ENCODE results near the gene RBM33. TPM values are rescaled to one million over a fixed set of nuclear protein-coding genes. Genes with fewer than 3 reads are reported as not detected.

The RBM33 gene
- total and polyA plus RNA-seq, 10 of the 15 experiments (the other 5 are each of a cell fraction or from before 2014, with no cell fraction given), result 4.7 to 67.2 (median 24.3) TPM

GRCh38 chr7:155643804-155644177 lies 670 bp upstream of the RBM33 start:
- TF ChIP-seq, protein P1, sequence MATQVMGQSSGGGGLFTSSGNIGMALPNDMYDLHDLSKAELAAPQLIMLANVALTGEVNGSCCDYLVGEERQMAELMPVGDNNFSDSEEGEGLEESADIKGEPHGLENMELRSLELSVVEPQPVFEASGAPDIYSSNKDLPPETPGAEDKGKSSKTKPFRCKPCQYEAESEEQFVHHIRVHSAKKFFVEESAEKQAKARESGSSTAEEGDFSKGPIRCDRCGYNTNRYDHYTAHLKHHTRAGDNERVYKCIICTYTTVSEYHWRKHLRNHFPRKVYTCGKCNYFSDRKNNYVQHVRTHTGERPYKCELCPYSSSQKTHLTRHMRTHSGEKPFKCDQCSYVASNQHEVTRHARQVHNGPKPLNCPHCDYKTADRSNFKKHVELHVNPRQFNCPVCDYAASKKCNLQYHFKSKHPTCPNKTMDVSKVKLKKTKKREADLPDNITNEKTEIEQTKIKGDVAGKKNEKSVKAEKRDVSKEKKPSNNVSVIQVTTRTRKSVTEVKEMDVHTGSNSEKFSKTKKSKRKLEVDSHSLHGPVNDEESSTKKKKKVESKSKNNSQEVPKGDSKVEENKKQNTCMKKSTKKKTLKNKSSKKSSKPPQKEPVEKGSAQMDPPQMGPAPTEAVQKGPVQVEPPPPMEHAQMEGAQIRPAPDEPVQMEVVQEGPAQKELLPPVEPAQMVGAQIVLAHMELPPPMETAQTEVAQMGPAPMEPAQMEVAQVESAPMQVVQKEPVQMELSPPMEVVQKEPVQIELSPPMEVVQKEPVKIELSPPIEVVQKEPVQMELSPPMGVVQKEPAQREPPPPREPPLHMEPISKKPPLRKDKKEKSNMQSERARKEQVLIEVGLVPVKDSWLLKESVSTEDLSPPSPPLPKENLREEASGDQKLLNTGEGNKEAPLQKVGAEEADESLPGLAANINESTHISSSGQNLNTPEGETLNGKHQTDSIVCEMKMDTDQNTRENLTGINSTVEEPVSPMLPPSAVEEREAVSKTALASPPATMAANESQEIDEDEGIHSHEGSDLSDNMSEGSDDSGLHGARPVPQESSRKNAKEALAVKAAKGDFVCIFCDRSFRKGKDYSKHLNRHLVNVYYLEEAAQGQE (IDR thresholded peaks at IDR 0.05; ENCODE audit: low read depth, low read length), result no peak
- TF ChIP-seq RELA (IDR thresholded peaks at IDR 0.05; ENCODE audit: borderline replicate concordance, partially characterized antibody) (no peak), RFX5 (IDR thresholded peaks at IDR 0.05; ENCODE audit: low read depth, low read length) (no peak), RB1 (IDR thresholded peaks at IDR 0.05; ENCODE audit: borderline replicate concordance) (peak; percentile 24; the same call in 1 of the 2 replicates), BCL11A (IDR thresholded peaks at IDR 0.05; ENCODE audit: low read depth, low read length) (0 out of 2 replicates have a peak, but pooled peaks have one; percentile 2), IKZF1 (conservative IDR thresholded peaks at IDR 0.05) (no peak)
- TF ChIP-seq, protein P2, sequence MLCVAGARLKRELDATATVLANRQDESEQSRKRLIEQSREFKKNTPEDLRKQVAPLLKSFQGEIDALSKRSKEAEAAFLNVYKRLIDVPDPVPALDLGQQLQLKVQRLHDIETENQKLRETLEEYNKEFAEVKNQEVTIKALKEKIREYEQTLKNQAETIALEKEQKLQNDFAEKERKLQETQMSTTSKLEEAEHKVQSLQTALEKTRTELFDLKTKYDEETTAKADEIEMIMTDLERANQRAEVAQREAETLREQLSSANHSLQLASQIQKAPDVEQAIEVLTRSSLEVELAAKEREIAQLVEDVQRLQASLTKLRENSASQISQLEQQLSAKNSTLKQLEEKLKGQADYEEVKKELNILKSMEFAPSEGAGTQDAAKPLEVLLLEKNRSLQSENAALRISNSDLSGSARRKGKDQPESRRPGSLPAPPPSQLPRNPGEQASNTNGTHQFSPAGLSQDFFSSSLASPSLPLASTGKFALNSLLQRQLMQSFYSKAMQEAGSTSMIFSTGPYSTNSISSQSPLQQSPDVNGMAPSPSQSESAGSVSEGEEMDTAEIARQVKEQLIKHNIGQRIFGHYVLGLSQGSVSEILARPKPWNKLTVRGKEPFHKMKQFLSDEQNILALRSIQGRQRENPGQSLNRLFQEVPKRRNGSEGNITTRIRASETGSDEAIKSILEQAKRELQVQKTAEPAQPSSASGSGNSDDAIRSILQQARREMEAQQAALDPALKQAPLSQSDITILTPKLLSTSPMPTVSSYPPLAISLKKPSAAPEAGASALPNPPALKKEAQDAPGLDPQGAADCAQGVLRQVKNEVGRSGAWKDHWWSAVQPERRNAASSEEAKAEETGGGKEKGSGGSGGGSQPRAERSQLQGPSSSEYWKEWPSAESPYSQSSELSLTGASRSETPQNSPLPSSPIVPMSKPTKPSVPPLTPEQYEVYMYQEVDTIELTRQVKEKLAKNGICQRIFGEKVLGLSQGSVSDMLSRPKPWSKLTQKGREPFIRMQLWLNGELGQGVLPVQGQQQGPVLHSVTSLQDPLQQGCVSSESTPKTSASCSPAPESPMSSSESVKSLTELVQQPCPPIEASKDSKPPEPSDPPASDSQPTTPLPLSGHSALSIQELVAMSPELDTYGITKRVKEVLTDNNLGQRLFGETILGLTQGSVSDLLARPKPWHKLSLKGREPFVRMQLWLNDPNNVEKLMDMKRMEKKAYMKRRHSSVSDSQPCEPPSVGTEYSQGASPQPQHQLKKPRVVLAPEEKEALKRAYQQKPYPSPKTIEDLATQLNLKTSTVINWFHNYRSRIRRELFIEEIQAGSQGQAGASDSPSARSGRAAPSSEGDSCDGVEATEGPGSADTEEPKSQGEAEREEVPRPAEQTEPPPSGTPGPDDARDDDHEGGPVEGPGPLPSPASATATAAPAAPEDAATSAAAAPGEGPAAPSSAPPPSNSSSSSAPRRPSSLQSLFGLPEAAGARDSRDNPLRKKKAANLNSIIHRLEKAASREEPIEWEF (IDR thresholded peaks at IDR 0.05; ENCODE audit: insufficient replicate concordance, low read depth, low read length), result no peak
- ATAC-seq (peak; percentile 48), FAIRE-seq (no peak), DNase-seq (ENCODE audit: low read depth, low spot score) (no peak)
- ChIA-PET CTCF (interaction anchor here (0.7 to 1.2 kb wide), 3 partner anchors 57 to 124 kb away, joined by 3 to 4 read pairs (median 3); no protein-coding TSS in a partner anchor), RAD21 (ENCODE audit: unreplicated experiment) (interaction anchor here (1.1 to 1.3 kb wide), 5 partner anchors 14 to 87 kb away, joined by 3 to 4 read pairs (median 3); no protein-coding TSS in a partner anchor), POLR2A (interaction anchor here (0.5 to 1.5 kb wide), 10 partner anchors 15 to 81 kb away, joined by 3 to 10 read pairs (median 6); no protein-coding TSS in a partner anchor), SMC1A (ENCODE audit: uncharacterized antibody, unreplicated experiment) (interaction anchor here (0.8 to 1.5 kb wide), 3 partner anchors 16 to 79 kb away, joined by 3 to 4 read pairs (median 3); no protein-coding TSS in a partner anchor)
- peak overlapping the region; percentile 94 for H3K9ac ChIP-seq (ENCODE audit: control insufficient read depth, insufficient read depth, low read length)
- H4K20me1 ChIP-seq (ENCODE audit: control insufficient read depth, insufficient read depth), result no peaks in the 10 kb centered on the region
- no peaks in the 10 kb centered on the region for H3K27me3 ChIP-seq (replicated peaks in 1 of 2; ENCODE audit: control insufficient read depth in 2 of 2, insufficient read depth in 2 of 2, low read length in 1 of 2)
- intact Hi-C loops (cut with micrococcal nuclease; ENCODE audit: unreplicated experiment), result loop anchor here (2.0 to 10.0 kb wide), 3 partner anchors 17 to 439 kb away; no protein-coding TSS in a partner anchor
- peak overlapping the region; percentile 96 for H3K27ac ChIP-seq (ENCODE audit: control insufficient read depth, insufficient read depth)
- in situ Hi-C loops (cut with MboI), result no loop called here
- H3K4me3 ChIP-seq, result peak overlapping the region; percentile 80
- H2AFZ ChIP-seq (ENCODE audit: control insufficient read depth, low read depth, low read length), result peak overlapping the region; percentile 97
- peaks cover 22% of the 10 kb centered on the region for H3K9me3 ChIP-seq (replicated peaks; ENCODE audit: control insufficient read depth, insufficient read depth, low read length)
- WGBS (ENCODE audit: insufficient coverage, insufficient replicate concordance, low lambda C conversion rate, missing lambda C conversion rate), result 0% methylated on average over 11 of the region's 32 CpGs
- peaks cover 2% of the 10 kb centered on the region for H3K4me1 ChIP-seq (ENCODE audit: control insufficient read depth, insufficient read depth, low read length)
- BruUV-seq (replicated peaks), result TSS peak; percentile 58
- H3K79me2 ChIP-seq (ENCODE audit: control insufficient read depth, insufficient read depth, low read length), result peaks cover 54% of the 10 kb centered on the region
- peak overlapping the region; percentile 72 for H3K4me2 ChIP-seq (ENCODE audit: control insufficient read depth, insufficient read depth)
- H3K36me3 ChIP-seq (ENCODE audit: control insufficient read depth in 2 of 2, insufficient read depth in 2 of 2, low read length in 1 of 2), result peaks cover 0 to 20% of the 10 kb centered on the region in 2 experiments; a peak in 2 of 4 replicates
